Fibroblast of villous mesenchyme (primary cell): ENCODE data around the gene PCDHGA1. TPM values are rescaled to one million over a fixed set of nuclear protein-coding genes. Genes with fewer than 3 reads are reported as not detected.
A peak's percentile ranks its signal among the peaks of the same experiment; 100 is the strongest.

Source experiments
- DNase-seq: peaks from one replicate; pipeline ENCODE4 v3.0.0-alpha.2; 2010; ENCODE audit warnings: low read depth
- H3K4me3 ChIP-seq: 2 replicates; pipeline ENCODE4 v1.5.1; 2011; ENCODE audit warnings: low read depth, mild to moderate bottlenecking, low read length
- total RNA-seq: library from RNA; depleted of rRNA; stranded (reverse); fragments of >200 nt; gene quantifications from 2 replicates; pipeline ENCODE4 v1.2.3, GENCODE V29; 2012
- TF ChIP-seq, protein P1 (sequence below): IDR thresholded peaks from 2 replicates; pipeline ENCODE4 v1.5.1; 2012; ENCODE audit warnings: low read depth, mild to moderate bottlenecking, low read length; ENCODE audit not compliant: insufficient read depth

Gene PCDHGA1
- total RNA-seq, 1 donor = 0.86 TPM

DNA sequence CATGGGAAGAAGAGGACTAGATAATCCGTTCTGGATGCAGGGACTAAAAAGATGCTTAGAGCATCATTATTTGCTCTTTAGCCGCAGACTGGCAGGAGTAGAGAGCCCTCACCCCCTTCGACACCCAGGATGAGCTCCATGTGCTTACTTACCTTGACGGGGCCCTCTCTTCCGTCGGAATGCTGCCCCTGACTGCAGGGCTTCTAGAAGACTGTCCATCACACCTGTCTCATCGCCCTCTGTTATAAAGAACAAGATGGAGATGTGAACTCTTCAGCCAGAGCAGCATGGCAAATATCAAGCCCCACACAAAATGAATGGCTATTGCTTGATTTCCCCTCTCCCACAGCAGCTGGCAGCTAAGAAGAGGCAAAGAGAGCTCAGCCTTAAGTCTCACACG, 193.7 kb downstream of the PCDHGA1 start:
- no peak for DNase-seq
- TF ChIP-seq, protein P1, sequence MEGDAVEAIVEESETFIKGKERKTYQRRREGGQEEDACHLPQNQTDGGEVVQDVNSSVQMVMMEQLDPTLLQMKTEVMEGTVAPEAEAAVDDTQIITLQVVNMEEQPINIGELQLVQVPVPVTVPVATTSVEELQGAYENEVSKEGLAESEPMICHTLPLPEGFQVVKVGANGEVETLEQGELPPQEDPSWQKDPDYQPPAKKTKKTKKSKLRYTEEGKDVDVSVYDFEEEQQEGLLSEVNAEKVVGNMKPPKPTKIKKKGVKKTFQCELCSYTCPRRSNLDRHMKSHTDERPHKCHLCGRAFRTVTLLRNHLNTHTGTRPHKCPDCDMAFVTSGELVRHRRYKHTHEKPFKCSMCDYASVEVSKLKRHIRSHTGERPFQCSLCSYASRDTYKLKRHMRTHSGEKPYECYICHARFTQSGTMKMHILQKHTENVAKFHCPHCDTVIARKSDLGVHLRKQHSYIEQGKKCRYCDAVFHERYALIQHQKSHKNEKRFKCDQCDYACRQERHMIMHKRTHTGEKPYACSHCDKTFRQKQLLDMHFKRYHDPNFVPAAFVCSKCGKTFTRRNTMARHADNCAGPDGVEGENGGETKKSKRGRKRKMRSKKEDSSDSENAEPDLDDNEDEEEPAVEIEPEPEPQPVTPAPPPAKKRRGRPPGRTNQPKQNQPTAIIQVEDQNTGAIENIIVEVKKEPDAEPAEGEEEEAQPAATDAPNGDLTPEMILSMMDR = no peak
- H3K4me3 ChIP-seq = no peak overlapping the region

DNA sequence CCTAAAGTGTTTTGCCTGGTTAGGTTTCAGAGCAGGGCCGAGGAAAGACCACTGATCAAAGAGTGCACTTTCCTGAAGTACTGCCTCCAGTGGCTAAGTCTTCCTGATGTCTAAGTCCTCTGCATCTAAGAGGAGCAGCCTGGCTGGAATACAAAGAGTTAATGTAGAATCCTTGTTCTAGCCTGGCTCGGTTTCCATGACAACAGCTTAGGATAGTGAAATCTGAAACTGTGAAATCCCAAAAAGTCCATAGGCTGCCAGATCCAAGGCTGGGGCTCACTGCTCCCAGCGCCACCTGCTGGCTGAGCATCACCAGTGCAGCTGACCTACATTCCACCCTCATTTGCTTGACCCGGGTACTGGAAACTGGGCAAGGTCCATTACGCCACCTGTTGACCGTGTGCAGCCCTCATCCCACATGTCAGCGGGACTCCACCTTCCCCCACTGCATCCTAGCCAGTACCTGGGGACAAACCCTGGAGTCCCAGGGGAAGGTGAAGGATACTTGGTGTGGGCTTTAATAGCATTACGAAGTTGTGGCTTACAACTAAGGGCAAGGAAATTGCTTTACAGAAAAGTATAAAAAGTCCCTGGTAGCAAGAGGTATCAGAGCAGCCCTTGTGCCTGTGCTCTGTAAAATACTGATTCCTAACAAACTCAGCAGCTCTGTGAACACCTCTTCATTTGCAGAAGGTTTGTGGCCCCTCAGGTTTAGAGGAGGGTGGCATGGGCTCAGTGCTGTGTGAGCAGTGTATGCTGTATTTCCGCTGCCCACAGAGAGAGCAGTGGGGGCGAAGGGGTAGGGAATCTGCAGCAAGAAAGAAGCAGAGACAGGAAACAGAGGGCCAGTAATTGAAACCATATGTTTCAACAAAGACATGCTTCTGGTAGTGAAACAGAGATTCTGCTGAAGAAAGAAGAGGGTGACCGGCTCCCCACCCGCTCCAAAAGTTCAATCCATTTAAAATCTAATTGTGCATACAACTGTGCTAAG, 194.6 kb downstream of the PCDHGA1 start:
- peak; percentile 99 for DNase-seq

DNA sequence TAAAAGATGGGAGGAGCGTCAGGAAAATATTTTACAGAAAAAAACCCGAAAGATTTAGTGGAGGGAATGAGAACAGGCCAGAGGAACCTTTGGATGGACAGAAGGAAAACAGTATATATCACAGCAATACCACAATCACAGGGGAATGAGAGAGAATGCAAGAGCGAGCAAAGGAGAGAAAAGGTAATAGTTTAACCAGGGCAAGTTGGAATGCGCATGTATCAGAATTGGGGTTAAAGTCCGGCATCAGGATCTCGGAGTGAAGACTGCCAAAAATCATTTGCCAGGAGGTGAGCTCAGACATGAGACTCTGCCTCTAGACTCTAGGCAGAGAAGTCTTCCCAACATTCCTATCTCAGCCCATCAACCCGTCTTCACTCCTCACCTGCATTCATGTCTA, 195.3 kb downstream of the PCDHGA1 start:
- DNase-seq = no peak
- TF ChIP-seq, protein P1 = no peak
- no peak overlapping the region for H3K4me3 ChIP-seq

More for the DNA sequence above, 194.6 kb downstream of the PCDHGA1 start:
- H3K4me3 ChIP-seq = no peak overlapping the region
- TF ChIP-seq, protein P1 = peak; percentile 100

DNA sequence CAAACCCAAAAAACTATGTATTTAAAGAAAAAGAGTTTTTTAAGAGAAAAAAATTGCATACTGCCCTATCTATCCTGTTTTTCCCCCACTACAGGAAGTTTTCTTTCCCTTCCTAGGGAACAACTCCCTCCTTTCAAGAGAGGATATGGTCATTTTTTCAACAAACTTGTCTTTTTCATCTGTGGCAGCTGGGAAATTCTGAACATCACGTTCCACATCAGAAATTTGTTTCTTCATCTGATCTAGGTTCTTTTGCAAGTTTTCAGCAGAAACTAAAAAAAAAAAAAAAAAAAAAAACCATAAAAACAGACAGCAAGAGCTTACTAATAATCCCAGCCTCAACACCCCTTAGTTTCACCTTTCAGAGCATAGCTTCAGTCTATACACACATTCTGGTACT, 197.1 kb downstream of the PCDHGA1 start:
- TF ChIP-seq, protein P1 = no peak
- no peak for DNase-seq
- H3K4me3 ChIP-seq = no peak overlapping the region

DNA sequence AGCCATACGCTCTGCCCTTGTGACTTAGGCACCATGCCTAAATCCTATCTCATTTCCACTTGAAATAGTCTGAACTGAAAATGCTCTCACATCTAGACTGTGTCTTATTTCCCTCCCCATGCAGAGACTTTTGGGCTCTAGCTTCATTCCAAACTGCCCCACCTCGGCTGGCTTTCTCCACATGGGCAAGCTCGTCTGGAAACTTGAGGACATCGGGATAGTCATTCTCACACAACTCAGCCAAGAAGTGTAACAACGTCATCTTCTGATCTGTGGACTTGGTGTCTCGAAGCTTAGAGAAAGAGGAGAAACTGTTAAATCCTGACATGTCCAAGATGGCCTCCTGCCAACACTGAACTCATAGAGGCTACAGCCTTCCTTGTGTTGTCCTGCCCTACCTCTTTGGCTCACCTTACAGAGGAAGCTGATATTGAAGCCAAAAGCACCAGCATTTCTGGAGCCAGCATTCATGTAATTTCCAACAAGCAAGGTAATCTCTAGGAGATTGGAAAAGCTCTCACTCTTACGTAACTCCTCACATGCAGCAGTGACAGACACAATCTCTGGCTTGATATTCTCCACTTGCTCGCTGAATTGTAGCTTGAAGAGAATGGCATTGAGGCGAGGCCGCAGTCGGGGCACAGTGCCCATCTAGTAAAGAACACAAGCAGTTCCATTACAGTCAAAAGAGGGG, 198.1 kb downstream of the PCDHGA1 start:
- DNase-seq = peak; percentile 46
- TF ChIP-seq, protein P1 = no peak
- no peak overlapping the region for H3K4me3 ChIP-seq

DNA sequence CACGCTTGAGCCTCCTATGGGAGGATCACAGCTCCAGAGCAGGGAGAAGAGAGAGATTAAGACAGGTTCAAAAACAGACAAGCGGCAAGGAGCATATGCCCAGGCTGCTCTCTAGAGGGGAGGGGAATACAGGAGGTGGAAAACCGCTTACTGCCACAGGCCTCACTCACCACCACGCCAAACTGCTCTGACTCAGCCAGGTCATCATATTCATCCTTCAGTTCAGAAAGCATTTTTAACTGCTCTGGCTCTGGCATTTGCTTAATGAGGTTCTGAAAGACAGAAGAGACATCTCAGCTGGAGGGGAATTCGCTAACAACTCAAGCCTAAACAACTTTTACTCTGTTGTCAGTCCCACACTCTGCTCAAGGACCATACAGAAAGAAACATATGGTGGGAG, 198.7 kb downstream of the PCDHGA1 start:
- no peak overlapping the region for H3K4me3 ChIP-seq
- TF ChIP-seq, protein P1 = no peak
- peak; percentile 79 for DNase-seq
